ENCODE results near the gene ABLIM2. TPM values are rescaled to one million over a fixed set of nuclear protein-coding genes. Genes with fewer than 3 reads are reported as not detected.

Gene ABLIM2
- total and polyA plus RNA-seq, 2 experiments from 2014 or later = 1.5 to 4.3 TPM

- H3K4me2 ChIP-seq = no peak overlapping the region
These were observed 172.6 kb downstream of the ABLIM2 start for GRCh38 chr4:7985891-7986441.

More at GRCh38 chr4:7985891-7986441, 172.6 kb downstream of the ABLIM2 start:
- Mint-ChIP-seq H3K36me3 (ENCODE audit: low read depth) (peaks cover 5% of the 10 kb centered on the region), H3K27me3 (ENCODE audit: insufficient read depth, low read depth, poor library complexity) (peaks cover 9% of the 10 kb centered on the region), H3K27ac (no peak overlapping the region), H3K9me3 (peaks cover 6% of the 10 kb centered on the region; the same call in 2 of the 3 replicates), H3K4me1 (peaks cover 14% of the 10 kb centered on the region), H3K4me3 (no peak overlapping the region)
- no peaks in the 10 kb centered on the region for H3K36me3 ChIP-seq (ENCODE audit: insufficient read depth)
- H3K79me2 ChIP-seq (replicated peaks; ENCODE audit: insufficient read depth) = no peaks in the 10 kb centered on the region
- DNase-seq (ENCODE audit: low spot score) = no peak
- peaks cover 8% of the 10 kb centered on the region; the same call in 1 of the 2 replicates for H3K4me1 ChIP-seq (ENCODE audit: insufficient read depth)
- no peaks in the 10 kb centered on the region for H3K9me2 ChIP-seq (ENCODE audit: insufficient read depth)
- H3F3A ChIP-seq (replicated peaks; ENCODE audit: low read depth) = no peaks in the 10 kb centered on the region; the same call in 1 of the 2 replicates
- H3K27me3 ChIP-seq (ENCODE audit: insufficient read depth) = no peaks in the 10 kb centered on the region
- TF ChIP-seq REST (IDR thresholded peaks at IDR 0.05; ENCODE audit: unreplicated experiment) (no peak), ETS1 (IDR thresholded peaks at IDR 0.05) (no peak), POLR2AphosphoS5 (IDR thresholded peaks at IDR 0.05; ENCODE audit: low read depth) (no peak), CREB1 (CRISPR knock-in tag; IDR thresholded peaks at IDR 0.05; ENCODE audit: low read depth) (no peak), CTCF (conservative IDR thresholded peaks at IDR 0.05; ENCODE audit: low read depth in 2 of 2) (no peak), NANOG (IDR thresholded peaks at IDR 0.05; ENCODE audit: borderline replicate concordance) (no peak), ZNF331 (CRISPR knock-in tag; IDR thresholded peaks at IDR 0.05; ENCODE audit: low read depth) (no peak)
- peak; percentile 12 for ATAC-seq
- H3K27ac ChIP-seq (ENCODE audit: low read depth) = peak overlapping the region; percentile 66; the same call in 1 of the 2 replicates
- no peak overlapping the region for H3K4me3 ChIP-seq
- no peaks in the 10 kb centered on the region for H4K20me1 ChIP-seq (replicated peaks; ENCODE audit: insufficient read depth)
- H2AFZ ChIP-seq = no peak overlapping the region
